ENCODE data around the gene TTC39B.

Gene TTC39B

GRCh38 chr9:15157381-15157780 lies 149.6 kb downstream of the TTC39B start:
- DNase-seq, result no peak

- DNase-seq, result no peak
Observed at GRCh38 chr9:15156241-15156640, 150.8 kb downstream of the TTC39B start.

- no peak for DNase-seq
Observed at GRCh38 chr9:15155826-15156225, 151.2 kb downstream of the TTC39B start.

- DNase-seq, result no peak
Observed at GRCh38 chr9:15155323-15155722, 151.7 kb downstream of the TTC39B start.

- no peak for DNase-seq
Observed at GRCh38 chr9:15154677-15155076, 152.3 kb downstream of the TTC39B start.

- no peak for DNase-seq
Observed at GRCh38 chr9:15153961-15154360, 153.1 kb downstream of the TTC39B start.

GRCh38 chr9:15150939-15151338 lies 156.1 kb downstream of the TTC39B start:
- no peak for DNase-seq

GRCh38 chr9:15149450-15149849 lies 157.6 kb downstream of the TTC39B start:
- DNase-seq, result no peak

GRCh38 chr9:15146268-15146700 lies 160.7 kb downstream of the TTC39B start:
- peak; percentile 61 for DNase-seq

GRCh38 chr9:15144622-15145061 lies 162.4 kb downstream of the TTC39B start:
- DNase-seq, result no peak

- no peak for DNase-seq
Observed at GRCh38 chr9:15142878-15143534, 164.0 kb downstream of the TTC39B start.

GRCh38 chr9:15140051-15140450 lies 167.0 kb downstream of the TTC39B start:
- no peak for DNase-seq

- no peak for DNase-seq
Observed at GRCh38 chr9:15139469-15139868, 167.5 kb downstream of the TTC39B start.

GRCh38 chr9:15138357-15138686 lies 168.7 kb downstream of the TTC39B start:
- DNase-seq, result no peak

- DNase-seq, result no peak
Observed at GRCh38 chr9:15137658-15138356, 169.2 kb downstream of the TTC39B start.

GRCh38 chr9:15137089-15137488 lies 169.9 kb downstream of the TTC39B start:
- no peak for DNase-seq

- DNase-seq, result no peak
Observed at GRCh38 chr9:15136646-15137045, 170.4 kb downstream of the TTC39B start.

GRCh38 chr9:15135164-15135792 lies 171.7 kb downstream of the TTC39B start:
- peak; percentile 6 for DNase-seq

GRCh38 chr9:15133488-15133887 lies 173.5 kb downstream of the TTC39B start:
- DNase-seq, result no peak

- no peak for DNase-seq
Observed at GRCh38 chr9:15132091-15132490, 174.9 kb downstream of the TTC39B start.

- DNase-seq, result no peak
Observed at GRCh38 chr9:15131094-15131493, 175.9 kb downstream of the TTC39B start.

- DNase-seq, result no peak
Observed at GRCh38 chr9:15127831-15128230, 179.2 kb downstream of the TTC39B start.

GRCh38 chr9:15121630-15122029 lies 185.4 kb downstream of the TTC39B start:
- DNase-seq, result no peak

- DNase-seq, result no peak
Observed at GRCh38 chr9:15116130-15116580, 190.9 kb downstream of the TTC39B start.
